GM23248 (cell line): ENCODE results near the gene MESD. TPM values are rescaled to one million over a fixed set of nuclear protein-coding genes. Genes with fewer than 3 reads are reported as not detected.
A peak's percentile ranks its signal among the peaks of the same experiment; 100 is the strongest.

ENCODE experiments used
- DNase-seq: peaks from one replicate; pipeline ENCODE4 v3.0.0-alpha.2; 2015
- H2AFZ ChIP-seq: fragments of 200-600 bp; sonication (generic); 2 replicates; pipeline ENCODE4 v1.6.1; 2016; ENCODE audit warnings: antibody characterized with exemption
- H3F3A ChIP-seq: fragments of 200-600 bp; sonication (generic); 2 replicates; pipeline ENCODE4 v1.6.1; 2016; ENCODE audit warnings: mild to moderate bottlenecking, antibody characterized with exemption, mixed run types; ENCODE audit not compliant: insufficient read depth
- H3K27ac ChIP-seq: fragments of 200-600 bp; sonication (generic); 2 replicates; pipeline ENCODE4 v1.5.1; 2016; ENCODE audit warnings: mild to moderate bottlenecking
- H3K27me3 ChIP-seq: fragments of 200-600 bp; sonication (generic); replicated peaks from 2 replicates; pipeline ENCODE4 v1.6.1; 2016; ENCODE audit warnings: mild to moderate bottlenecking; ENCODE audit not compliant: insufficient read depth
- H3K36me3 ChIP-seq: fragments of 200-600 bp; sonication (generic); 2 replicates; pipeline ENCODE4 v1.6.1; 2016; ENCODE audit warnings: low read depth, mild to moderate bottlenecking
- H3K4me1 ChIP-seq: fragments of 200-600 bp; sonication (generic); 2 replicates; pipeline ENCODE4 v1.6.1; 2016; ENCODE audit warnings: mild to moderate bottlenecking; ENCODE audit not compliant: insufficient read depth
- H3K4me2 ChIP-seq: fragments of 200-600 bp; sonication (generic); one replicate; pipeline ENCODE4 v1.6.1; 2016; ENCODE audit warnings: mild to moderate bottlenecking; ENCODE audit not compliant: unreplicated experiment
- H3K4me3 ChIP-seq: fragments of 200-600 bp; sonication (generic); 2 replicates; pipeline ENCODE4 v1.5.1; 2016; ENCODE audit warnings: mild to moderate bottlenecking
- H3K79me2 ChIP-seq: fragments of 200-600 bp; sonication (generic); 2 replicates; pipeline ENCODE4 v1.6.1; 2016; ENCODE audit warnings: mild to moderate bottlenecking; ENCODE audit not compliant: insufficient read depth
- H3K9ac ChIP-seq: fragments of 200-600 bp; sonication (generic); 2 replicates; pipeline ENCODE4 v1.6.1; 2016; ENCODE audit warnings: mild to moderate bottlenecking
- H3K9me2 ChIP-seq: fragments of 200-600 bp; sonication (generic); 2 replicates; pipeline ENCODE4 v1.6.1; 2016; ENCODE audit warnings: mixed run types, mild to moderate bottlenecking, moderate library complexity; ENCODE audit not compliant: insufficient read depth
- H3K9me3 ChIP-seq: fragments of 200-600 bp; sonication (generic); one replicate; pipeline ENCODE4 v1.6.1; 2017; ENCODE audit warnings: low read depth
- H4K20me1 ChIP-seq: fragments of 200-600 bp; sonication (generic); 2 replicates; pipeline ENCODE4 v1.6.0; 2016; ENCODE audit not compliant: insufficient read depth
- EZH2 ChIP-seq: fragments of 200-600 bp; sonication (generic); IDR thresholded peaks from 2 replicates; pipeline ENCODE4 v1.6.1; 2018; ENCODE audit warnings: antibody characterized with exemption, mild to moderate bottlenecking; ENCODE audit not compliant: insufficient read depth, poor library complexity, severe bottlenecking
- EZH2phosphoT487 ChIP-seq: fragments of 200-600 bp; sonication (generic); IDR thresholded peaks from 2 replicates; pipeline ENCODE4 v1.6.1; 2018; ENCODE audit warnings: antibody characterized with exemption, moderate library complexity, mild to moderate bottlenecking, low read depth; ENCODE audit not compliant: insufficient read depth
- WGBS, 2 experiments: methylation state at CpG; one replicate each; pipeline ENCODE4 v1.1.6; 2015 to 2017; ENCODE audit warnings: low lambda C conversion rate in 2 of 2, low coverage in 1 of 2; ENCODE audit errors: missing lambda C conversion rate in 2 of 2; 5-methylcytosine and 5-hydroxymethylcytosine counted together
- in situ Hi-C: fragments of 300-500 bp; cut with MboI; formaldehyde crosslinking; loops from 2 replicates; pipeline ENCODE4 v1.15.0; 2020
- polyA plus RNA-seq: library from polyadenylated mRNA; unstranded; fragments of >200 nt; fragmentation: Nextera tagmentation; extraction: Ambion mirVana; gene quantifications from 2 replicates; pipeline ENCODE4 v1.2.1, GENCODE V29; 2016
- total RNA-seq: library from RNA; depleted of rRNA; stranded (reverse); fragments of >200 nt; shearing (Covaris generic); gene quantifications from 2 replicates; pipeline ENCODE4 v1.2.3, GENCODE V29; 2014

MESD gene
- total and polyA plus RNA-seq, 2 experiments from 2014 or later: 23.0 to 35.5 TPM

DNA sequence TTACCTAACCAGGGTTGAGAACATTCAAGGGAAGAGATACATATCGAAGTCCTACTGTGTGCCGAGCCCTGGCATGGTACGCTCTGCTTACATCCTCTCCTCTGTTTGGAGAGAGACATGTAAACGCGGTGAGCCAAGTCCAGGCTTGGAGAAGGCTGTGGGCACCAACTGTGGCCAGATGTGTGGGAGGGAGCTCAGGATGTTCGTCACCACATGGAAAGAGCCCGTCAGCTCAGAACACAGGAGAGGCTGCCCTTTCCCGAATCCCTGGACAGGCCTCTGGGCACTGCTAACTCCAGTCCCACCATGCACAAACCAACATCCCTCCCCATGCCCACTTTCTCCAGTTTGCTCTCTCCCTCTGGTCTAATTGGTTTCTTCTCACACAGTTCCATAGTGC lies 43.0 kb downstream of the MESD start:
- Histone ChIP-seq H2AFZ (no peak overlapping the region), H3K27me3 (no peaks in the 10 kb centered on the region), H3K4me2 (no peak overlapping the region), H3K9me2 (no peaks in the 10 kb centered on the region), H3K9ac (no peak overlapping the region), H3F3A (peaks cover 90% of the 10 kb centered on the region), H3K9me3 (no peaks in the 10 kb centered on the region), H3K27ac (no peak overlapping the region), H3K4me1 (no peaks in the 10 kb centered on the region), H3K79me2 (no peaks in the 10 kb centered on the region), H4K20me1 (no peaks in the 10 kb centered on the region), H3K36me3 (peaks cover 74% of the 10 kb centered on the region), H3K4me3 (no peak overlapping the region)
- DNase-seq: peak; percentile 66
- TF ChIP-seq EZH2: no peak
- no peak for TF ChIP-seq EZH2phosphoT487
- 62 to 64% methylated on average over 8 of the region's 8 CpGs for whole genome bisulfite sequencing, 2 experiments
- in situ Hi-C loops: no loop called here

DNA sequence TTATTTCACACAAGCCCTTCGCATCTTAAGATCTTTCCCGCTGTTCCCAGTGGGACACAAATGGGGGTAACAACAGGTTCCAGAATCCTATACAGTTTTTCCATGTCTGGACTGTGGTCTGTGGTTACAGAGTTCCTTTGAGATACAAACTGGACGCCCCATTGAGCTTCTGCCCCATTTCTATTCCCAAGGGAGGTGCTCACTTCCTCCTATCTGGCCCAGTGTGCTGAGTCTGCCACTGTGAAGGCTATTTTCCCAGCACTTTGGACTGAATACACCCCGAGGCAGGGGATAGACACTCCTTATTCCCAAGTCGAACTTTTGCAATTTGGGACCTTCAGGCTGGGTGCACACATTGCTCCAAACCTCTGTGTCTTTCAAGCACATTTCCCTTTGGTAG lies 44.0 kb downstream of the MESD start:
- in situ Hi-C loops: no loop called here
- Histone ChIP-seq H3K4me2 (no peak overlapping the region), H3K27ac (no peak overlapping the region), H3K4me3 (no peak overlapping the region), H3K79me2 (no peaks in the 10 kb centered on the region), H3K9me3 (no peaks in the 10 kb centered on the region), H3K27me3 (no peaks in the 10 kb centered on the region), H3K9ac (no peak overlapping the region), H3K9me2 (no peaks in the 10 kb centered on the region), H3K4me1 (no peaks in the 10 kb centered on the region), H2AFZ (no peak overlapping the region), H4K20me1 (no peaks in the 10 kb centered on the region), H3K36me3 (peaks cover 69% of the 10 kb centered on the region), H3F3A (peaks cover 83% of the 10 kb centered on the region)
- TF ChIP-seq EZH2: no peak
- no peak for TF ChIP-seq EZH2phosphoT487
- WGBS, 2 experiments: 86 to 90% methylated on average over 5 of the region's 5 CpGs
- no peak for DNase-seq

DNA sequence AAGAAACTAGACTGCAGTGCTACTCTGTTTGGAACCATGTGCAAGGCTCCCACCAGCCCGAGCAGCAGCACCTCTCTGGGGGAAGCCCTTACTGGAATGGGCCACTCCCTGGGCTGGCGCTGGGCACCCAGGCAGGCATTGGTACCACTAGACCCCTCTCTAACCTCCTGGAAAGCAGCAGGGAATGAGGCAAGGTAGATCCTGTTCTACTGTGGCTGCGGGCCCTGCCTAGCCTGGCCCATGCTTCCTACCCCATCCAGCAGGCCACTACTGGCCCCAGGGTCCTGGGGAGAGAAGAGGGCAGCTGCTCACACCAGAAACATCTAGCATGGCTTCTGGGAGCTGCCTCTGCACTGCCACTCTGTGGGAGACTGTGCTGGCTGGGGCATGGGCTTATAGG lies 44.8 kb downstream of the MESD start:
- no peak overlapping the region for H3K27ac ChIP-seq
- H2AFZ ChIP-seq: no peak overlapping the region
- no peaks in the 10 kb centered on the region for H3K4me1 ChIP-seq
- H3K9ac ChIP-seq: no peak overlapping the region
- no peaks in the 10 kb centered on the region for H3K9me3 ChIP-seq
- no peaks in the 10 kb centered on the region for H3K9me2 ChIP-seq
- no peak overlapping the region for H3K4me2 ChIP-seq
- H3K36me3 ChIP-seq: peaks cover 77% of the 10 kb centered on the region
- TF ChIP-seq EZH2phosphoT487 (no peak), EZH2 (no peak)
- H3K4me3 ChIP-seq: no peak overlapping the region
- no peaks in the 10 kb centered on the region for H3K79me2 ChIP-seq
- no peak for DNase-seq
- in situ Hi-C loops: no loop called here
- no peaks in the 10 kb centered on the region for H3K27me3 ChIP-seq
- WGBS, 2 experiments: 92 to 98% methylated on average over 3 of the region's 3 CpGs
- H4K20me1 ChIP-seq: no peaks in the 10 kb centered on the region
- H3F3A ChIP-seq: peaks cover 82% of the 10 kb centered on the region

GRCh38 chr15:80942746-80943565 lies 46.7 kb downstream of the MESD start:
- peak; percentile 71 for DNase-seq

More at GRCh38 chr15:80942746-80943565, 46.7 kb downstream of the MESD start:
- peaks cover 81% of the 10 kb centered on the region for H3K36me3 ChIP-seq
- WGBS, 2 experiments: 73 to 74% methylated on average over 16 of the region's 16 CpGs
- no peak overlapping the region for H3K27ac ChIP-seq
- no peak overlapping the region for H3K4me2 ChIP-seq
- no peaks in the 10 kb centered on the region for H3K79me2 ChIP-seq
- H3K9ac ChIP-seq: no peak overlapping the region
- H3K9me2 ChIP-seq: no peaks in the 10 kb centered on the region
- no peak overlapping the region for H3K4me3 ChIP-seq
- no peaks in the 10 kb centered on the region for H3K4me1 ChIP-seq
- H3K9me3 ChIP-seq: no peaks in the 10 kb centered on the region
- no peaks in the 10 kb centered on the region for H4K20me1 ChIP-seq
- H2AFZ ChIP-seq: no peak overlapping the region
- TF ChIP-seq EZH2phosphoT487 (no peak), EZH2 (no peak)
- in situ Hi-C loops: no loop called here
- H3F3A ChIP-seq: peaks cover 82% of the 10 kb centered on the region
- H3K27me3 ChIP-seq: no peaks in the 10 kb centered on the region
